GM23338 (cell line): ENCODE measurements around the gene TMEM37. TPM values are rescaled to one million over a fixed set of nuclear protein-coding genes. Genes with fewer than 3 reads are reported as not detected.

ENCODE experiments used
- ATAC-seq: fragments of 200-7000 bp; cut with Tn5 transposase; 3 replicates; pipeline ENCODE4 v1.9.1; 2020
- DNase-seq: peaks from one replicate; pipeline ENCODE4 v3.0.0-alpha.2; 2015; ENCODE audit warnings: low spot score
- H2AFZ ChIP-seq: fragments of 200-600 bp; sonication (generic); 2 replicates; pipeline ENCODE4 v1.8.0; 2016; ENCODE audit warnings: antibody characterized with exemption, mild to moderate bottlenecking, moderate library complexity
- H3F3A ChIP-seq: fragments of 200-600 bp; sonication (generic); replicated peaks from 2 replicates; pipeline ENCODE4 v1.8.0; 2017; ENCODE audit warnings: antibody characterized with exemption, mixed run types, low read depth
- H3K27ac ChIP-seq: fragments of 200-600 bp; sonication (generic); 2 replicates; pipeline ENCODE4 v1.6.1; 2016; ENCODE audit warnings: low read depth
- H3K27me3 ChIP-seq: fragments of 200-600 bp; sonication (generic); 2 replicates; pipeline ENCODE4 v1.8.0; 2016; ENCODE audit warnings: mild to moderate bottlenecking, mixed run types, moderate library complexity; ENCODE audit not compliant: insufficient read depth
- H3K36me3 ChIP-seq: fragments of 200-600 bp; sonication (generic); 2 replicates; pipeline ENCODE4 v1.8.0; 2016; ENCODE audit warnings: mild to moderate bottlenecking; ENCODE audit not compliant: insufficient read depth
- H3K4me1 ChIP-seq: fragments of 200-600 bp; sonication (generic); 2 replicates; pipeline ENCODE4 v1.8.0; 2016; ENCODE audit warnings: mild to moderate bottlenecking, moderate library complexity; ENCODE audit not compliant: insufficient read depth
- H3K4me2 ChIP-seq: fragments of 200-600 bp; sonication (generic); 2 replicates; pipeline ENCODE4 v1.7.1; 2017; ENCODE audit warnings: mixed run types
- H3K4me3 ChIP-seq: fragments of 200-600 bp; sonication (generic); 2 replicates; pipeline ENCODE4 v1.6.1; 2016; ENCODE audit warnings: mixed run types
- H3K79me2 ChIP-seq: fragments of 200-600 bp; sonication (generic); replicated peaks from 2 replicates; pipeline ENCODE4 v1.8.0; 2017; ENCODE audit warnings: mild to moderate bottlenecking; ENCODE audit not compliant: insufficient read depth
- H3K9me2 ChIP-seq: fragments of 200-600 bp; sonication (generic); 2 replicates; pipeline ENCODE4 v1.8.0; 2017; ENCODE audit not compliant: insufficient read depth
- H4K20me1 ChIP-seq: fragments of 200-600 bp; sonication (generic); replicated peaks from 2 replicates; pipeline ENCODE4 v1.8.0; 2017; ENCODE audit warnings: mild to moderate bottlenecking; ENCODE audit not compliant: insufficient read depth
- H3K27ac Mint-ChIP-seq: 2 replicates; pipeline ENCODE4 v1.8.0; 2020; ENCODE audit warnings: inconsistent platforms, mild to moderate bottlenecking, moderate library complexity, mixed read lengths
- H3K27me3 Mint-ChIP-seq: 3 replicates; pipeline ENCODE4 v1.8.0; 2022; ENCODE audit warnings: low read depth, mild to moderate bottlenecking, moderate library complexity, mixed read lengths, inconsistent platforms; ENCODE audit not compliant: insufficient read depth, poor library complexity
- H3K36me3 Mint-ChIP-seq: 3 replicates; pipeline ENCODE4 v1.8.0; 2021; ENCODE audit warnings: low read depth, mild to moderate bottlenecking, inconsistent platforms, moderate library complexity, mixed read lengths
- H3K4me1 Mint-ChIP-seq: 3 replicates; pipeline ENCODE4 v1.8.0; 2020; ENCODE audit warnings: mild to moderate bottlenecking, inconsistent platforms, mixed read lengths
- H3K4me3 Mint-ChIP-seq: 3 replicates; pipeline ENCODE4 v1.8.0; 2021; ENCODE audit warnings: moderate library complexity, mild to moderate bottlenecking, inconsistent platforms, mixed read lengths
- H3K9me3 Mint-ChIP-seq: 3 replicates; pipeline ENCODE4 v1.8.0; 2020; ENCODE audit warnings: moderate library complexity, mild to moderate bottlenecking, inconsistent platforms, mixed read lengths
- CTCF ChIP-seq, 2 experiments: fragments of 200-600 bp in 1 of 2; sonication (generic) in 1 of 2; conservative IDR thresholded peaks; 2 replicates each; pipeline versions ENCODE4 v1.5.1 to v1.6.1; 2016 to 2017; ENCODE audit warnings: antibody characterized with exemption in 2 of 2, low read depth in 2 of 2, mild to moderate bottlenecking in 2 of 2, moderate library complexity in 1 of 2
- EZH2phosphoT487 ChIP-seq: fragments of 200-600 bp; sonication (generic); IDR thresholded peaks from one replicate; pipeline ENCODE4 v1.8.1; 2018; ENCODE audit warnings: antibody characterized with exemption; ENCODE audit not compliant: unreplicated experiment
- JUNB ChIP-seq: IDR thresholded peaks from one replicate; pipeline ENCODE4 v1.6.1; 2016; ENCODE audit warnings: antibody characterized with exemption; ENCODE audit not compliant: unreplicated experiment
- NANOG ChIP-seq: IDR thresholded peaks from 2 replicates; pipeline ENCODE4 v1.6.1; 2016; ENCODE audit warnings: antibody characterized with exemption, borderline replicate concordance
- POLR2AphosphoS5 ChIP-seq: IDR thresholded peaks from 2 replicates; pipeline ENCODE4 v1.6.1; 2016; ENCODE audit warnings: antibody characterized with exemption, low read depth
- REST ChIP-seq: IDR thresholded peaks from one replicate; pipeline ENCODE4 v1.6.1; 2018; ENCODE audit warnings: antibody characterized with exemption; ENCODE audit not compliant: unreplicated experiment
- STAT1 ChIP-seq: IDR thresholded peaks from one replicate; pipeline ENCODE4 v1.6.1; 2016; ENCODE audit warnings: antibody characterized with exemption; ENCODE audit not compliant: unreplicated experiment
- ZNF114 ChIP-seq: fragments of 250-450 bp; sonication (Bioruptor Pico); IDR thresholded peaks from 2 replicates; pipeline ENCODE4 v1.5.0; 2020; ENCODE audit warnings: mild to moderate bottlenecking, moderate library complexity
- ZNF331 ChIP-seq: fragments of 250-450 bp; sonication (Bioruptor Pico); IDR thresholded peaks from 2 replicates; pipeline ENCODE4 v1.5.0; 2020; ENCODE audit warnings: low read depth, mild to moderate bottlenecking, moderate library complexity
- ZNF462 ChIP-seq: fragments of 250-450 bp; sonication (Bioruptor Pico); IDR thresholded peaks from 2 replicates; pipeline ENCODE4 v1.5.0; 2020; ENCODE audit warnings: mild to moderate bottlenecking, moderate library complexity
- polyA plus RNA-seq: library from polyadenylated mRNA; unstranded; fragments of >200 nt; fragmentation: Nextera tagmentation; extraction: Ambion mirVana; gene quantifications from 2 replicates; pipeline ENCODE4 v1.2.1, GENCODE V29; 2016
- total RNA-seq: library from RNA; depleted of rRNA; stranded (reverse); fragments of >200 nt; shearing (Covaris generic); gene quantifications from 2 replicates; pipeline ENCODE4 v1.2.3, GENCODE V29; 2014
- TF ChIP-seq, protein P1 (sequence below): IDR thresholded peaks from 2 replicates; pipeline ENCODE4 v1.6.1; 2016; ENCODE audit warnings: antibody characterized with exemption

Gene TMEM37
- total and polyA plus RNA-seq, 2 experiments from 2014 or later, result 8.6 to 8.8 TPM

DNA sequence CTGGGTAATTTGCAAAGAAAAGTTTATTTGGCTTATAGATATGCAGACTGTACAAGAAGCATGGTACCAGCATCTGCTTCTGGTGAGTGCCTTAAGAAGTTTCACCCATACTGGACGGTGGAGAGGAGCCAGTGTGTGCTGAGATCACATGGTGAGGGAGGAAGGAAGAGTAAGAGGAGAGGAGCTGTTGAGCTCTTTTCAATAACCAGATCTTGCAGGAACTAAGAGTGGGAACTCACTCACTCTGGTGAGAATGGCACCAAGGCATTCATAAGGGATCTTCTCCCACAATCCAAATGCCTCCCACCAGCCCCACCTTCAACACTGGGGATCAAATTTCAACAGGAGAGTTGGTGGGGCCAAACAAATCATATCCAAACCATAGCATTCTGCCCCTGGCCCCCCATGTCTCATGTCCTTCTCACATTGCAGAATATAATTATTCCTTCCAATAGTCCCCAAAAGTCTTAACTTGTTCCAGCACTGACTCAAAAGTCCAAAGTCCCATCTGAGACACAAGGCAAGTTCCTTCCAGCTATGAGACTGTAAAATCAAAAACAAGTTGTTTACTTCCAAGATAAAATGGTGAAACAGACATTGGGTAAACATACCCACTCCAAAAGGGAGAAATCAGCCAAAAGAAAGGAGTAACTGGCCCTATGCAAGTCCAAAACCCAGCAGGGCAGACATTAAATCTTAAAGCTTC lies 11.7 kb upstream of the TMEM37 start:
- Histone ChIP-seq H3K4me1 (no peaks in the 10 kb centered on the region), H4K20me1 (no peaks in the 10 kb centered on the region), H3F3A (no peaks in the 10 kb centered on the region), H3K36me3 (no peaks in the 10 kb centered on the region; the same call in 1 of the 2 replicates), H3K4me2 (no peak overlapping the region), H3K4me3 (no peak overlapping the region), H3K9me2 (no peaks in the 10 kb centered on the region), H2AFZ (no peak overlapping the region), H3K27ac (no peak overlapping the region), H3K27me3 (no peaks in the 10 kb centered on the region), H3K79me2 (no peaks in the 10 kb centered on the region)
- H3K27ac Mint-ChIP-seq, result no peak overlapping the region
- peaks cover 2% of the 10 kb centered on the region for H3K27me3 Mint-ChIP-seq
- H3K36me3 Mint-ChIP-seq, result peaks cover 8% of the 10 kb centered on the region; the same call in 1 of the 3 replicates
- no peak for DNase-seq
- no peak overlapping the region for H3K4me3 Mint-ChIP-seq
- no peak for TF ChIP-seq CTCF (conservative IDR thresholded peaks at IDR 0.05; ENCODE audit: low read depth in 2 of 2)
- no peak for TF ChIP-seq EZH2phosphoT487
- TF ChIP-seq JUNB, result no peak
- TF ChIP-seq ZNF462, result no peak
- TF ChIP-seq ZNF331 (CRISPR knock-in tag), result no peak
- no peak for TF ChIP-seq NANOG
- no peak for TF ChIP-seq ZNF114 (CRISPR knock-in tag)
- TF ChIP-seq, protein P1, sequence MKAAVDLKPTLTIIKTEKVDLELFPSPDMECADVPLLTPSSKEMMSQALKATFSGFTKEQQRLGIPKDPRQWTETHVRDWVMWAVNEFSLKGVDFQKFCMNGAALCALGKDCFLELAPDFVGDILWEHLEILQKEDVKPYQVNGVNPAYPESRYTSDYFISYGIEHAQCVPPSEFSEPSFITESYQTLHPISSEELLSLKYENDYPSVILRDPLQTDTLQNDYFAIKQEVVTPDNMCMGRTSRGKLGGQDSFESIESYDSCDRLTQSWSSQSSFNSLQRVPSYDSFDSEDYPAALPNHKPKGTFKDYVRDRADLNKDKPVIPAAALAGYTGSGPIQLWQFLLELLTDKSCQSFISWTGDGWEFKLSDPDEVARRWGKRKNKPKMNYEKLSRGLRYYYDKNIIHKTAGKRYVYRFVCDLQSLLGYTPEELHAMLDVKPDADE, result no peak
- TF ChIP-seq REST, result no peak
- TF ChIP-seq STAT1, result no peak
- no peak for TF ChIP-seq POLR2AphosphoS5
- H3K4me1 Mint-ChIP-seq, result peaks cover 6% of the 10 kb centered on the region; the same call in 2 of the 3 replicates
- H3K9me3 Mint-ChIP-seq, result peaks cover 24% of the 10 kb centered on the region
- ATAC-seq, result no peak
